RWPE2 (cell line): ENCODE data around the gene LAMA3.

Experiments used
- ATAC-seq: fragments of 200-7000 bp; cut with Tn5 transposase; 3 replicates; pipeline ENCODE4 v1.9.1; 2021; ENCODE audit warnings: low read depth
- DNase-seq: peaks from one replicate; pipeline ENCODE4 v3.0.0-alpha.2; 2020; ENCODE audit warnings: low spot score
- H3K27ac ChIP-seq: fragments of 450-650 bp; 2 replicates; pipeline ENCODE4 v1.5.1; 2017; ENCODE audit warnings: mild to moderate bottlenecking; ENCODE audit not compliant: poor library complexity, severe bottlenecking
- H3K27me3 ChIP-seq: fragments of 250-450 bp; sonication (Bioruptor Pico); 2 replicates; pipeline ENCODE4 v1.5.1; 2021; ENCODE audit warnings: mild to moderate bottlenecking, moderate library complexity; ENCODE audit not compliant: insufficient read depth, poor library complexity, severe bottlenecking
- H3K36me3 ChIP-seq: fragments of 250-450 bp; sonication (Bioruptor Pico); 2 replicates; pipeline ENCODE4 v1.5.1; 2020; ENCODE audit warnings: low read depth, mild to moderate bottlenecking, moderate library complexity
- H3K4me1 ChIP-seq: fragments of 250-450 bp; sonication (Bioruptor Pico); 2 replicates; pipeline ENCODE4 v1.5.1; 2021; ENCODE audit warnings: mild to moderate bottlenecking, moderate library complexity; ENCODE audit not compliant: insufficient read depth, poor library complexity, severe bottlenecking
- H3K4me3 ChIP-seq: fragments of 250-450 bp; sonication (Bioruptor Pico); 2 replicates; pipeline ENCODE4 v1.5.1; 2021; ENCODE audit warnings: mild to moderate bottlenecking, moderate library complexity; ENCODE audit not compliant: severe bottlenecking
- H3K9me3 ChIP-seq: fragments of 250-450 bp; sonication (Bioruptor Pico); 2 replicates; pipeline ENCODE4 v1.5.1; 2021; ENCODE audit warnings: mild to moderate bottlenecking, moderate library complexity; ENCODE audit not compliant: severe bottlenecking
- TF ChIP-seq, protein P1 (sequence below): fragments of 450-650 bp; IDR thresholded peaks from one replicate; pipeline ENCODE4 v1.5.1; 2017; ENCODE audit warnings: mild to moderate bottlenecking, moderate library complexity; ENCODE audit not compliant: poor library complexity, severe bottlenecking

The LAMA3 gene

DNA sequence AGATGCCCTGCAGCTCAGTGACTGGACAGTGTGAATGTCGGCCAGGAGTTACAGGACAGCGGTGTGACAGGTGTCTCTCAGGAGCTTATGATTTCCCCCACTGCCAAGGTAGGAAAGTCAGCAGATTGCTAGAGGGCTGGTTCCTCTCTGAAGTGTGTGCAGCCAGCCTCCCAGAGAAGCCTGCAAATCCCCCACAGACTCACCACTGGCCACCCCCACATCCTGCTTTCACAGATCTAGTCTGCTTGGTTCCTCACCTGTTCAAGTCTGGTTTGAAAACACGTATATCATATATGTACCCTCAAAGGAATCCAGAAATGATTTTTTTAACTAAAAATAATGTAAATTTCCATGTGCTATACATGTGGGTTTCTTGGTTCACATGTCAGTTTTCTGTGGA lies 121.1 kb downstream of the LAMA3 start:
- TF ChIP-seq, protein P1, sequence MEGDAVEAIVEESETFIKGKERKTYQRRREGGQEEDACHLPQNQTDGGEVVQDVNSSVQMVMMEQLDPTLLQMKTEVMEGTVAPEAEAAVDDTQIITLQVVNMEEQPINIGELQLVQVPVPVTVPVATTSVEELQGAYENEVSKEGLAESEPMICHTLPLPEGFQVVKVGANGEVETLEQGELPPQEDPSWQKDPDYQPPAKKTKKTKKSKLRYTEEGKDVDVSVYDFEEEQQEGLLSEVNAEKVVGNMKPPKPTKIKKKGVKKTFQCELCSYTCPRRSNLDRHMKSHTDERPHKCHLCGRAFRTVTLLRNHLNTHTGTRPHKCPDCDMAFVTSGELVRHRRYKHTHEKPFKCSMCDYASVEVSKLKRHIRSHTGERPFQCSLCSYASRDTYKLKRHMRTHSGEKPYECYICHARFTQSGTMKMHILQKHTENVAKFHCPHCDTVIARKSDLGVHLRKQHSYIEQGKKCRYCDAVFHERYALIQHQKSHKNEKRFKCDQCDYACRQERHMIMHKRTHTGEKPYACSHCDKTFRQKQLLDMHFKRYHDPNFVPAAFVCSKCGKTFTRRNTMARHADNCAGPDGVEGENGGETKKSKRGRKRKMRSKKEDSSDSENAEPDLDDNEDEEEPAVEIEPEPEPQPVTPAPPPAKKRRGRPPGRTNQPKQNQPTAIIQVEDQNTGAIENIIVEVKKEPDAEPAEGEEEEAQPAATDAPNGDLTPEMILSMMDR: no peak
- no peak overlapping the region for H3K4me3 ChIP-seq
- DNase-seq (no peak), ATAC-seq (no peak)
- H3K4me1 ChIP-seq: no peaks in the 10 kb centered on the region
- no peaks in the 10 kb centered on the region for H3K9me3 ChIP-seq
- H3K36me3 ChIP-seq: peaks cover 29% of the 10 kb centered on the region
- no peaks in the 10 kb centered on the region for H3K27me3 ChIP-seq
- no peak overlapping the region for H3K27ac ChIP-seq

DNA sequence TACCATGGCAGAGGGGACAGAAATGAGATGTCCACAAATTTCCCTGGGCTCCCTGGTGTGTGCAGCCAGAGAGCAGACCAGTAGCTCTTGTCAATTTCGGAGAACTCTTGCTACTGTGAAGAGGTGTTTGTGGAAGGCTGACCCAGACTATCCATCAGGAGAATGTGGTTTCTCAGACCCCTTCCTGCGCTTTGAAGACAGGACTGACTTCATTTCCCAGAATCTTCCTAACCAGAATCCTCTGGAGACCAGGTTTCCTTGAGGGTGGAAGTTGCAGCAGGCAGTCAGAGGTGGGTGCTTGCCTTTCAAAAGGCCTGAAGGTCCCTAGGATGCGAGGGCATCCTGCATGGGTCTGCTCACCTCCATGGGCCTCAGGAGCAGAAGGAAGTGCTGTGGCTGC lies 121.9 kb downstream of the LAMA3 start:
- H3K4me3 ChIP-seq: no peak overlapping the region
- ATAC-seq (no peak), DNase-seq (no peak)
- H3K27ac ChIP-seq: no peak overlapping the region
- no peaks in the 10 kb centered on the region for H3K27me3 ChIP-seq
- TF ChIP-seq, protein P1: no peak
- H3K36me3 ChIP-seq: peaks cover 31% of the 10 kb centered on the region
- H3K4me1 ChIP-seq: no peaks in the 10 kb centered on the region
- H3K9me3 ChIP-seq: no peaks in the 10 kb centered on the region

DNA sequence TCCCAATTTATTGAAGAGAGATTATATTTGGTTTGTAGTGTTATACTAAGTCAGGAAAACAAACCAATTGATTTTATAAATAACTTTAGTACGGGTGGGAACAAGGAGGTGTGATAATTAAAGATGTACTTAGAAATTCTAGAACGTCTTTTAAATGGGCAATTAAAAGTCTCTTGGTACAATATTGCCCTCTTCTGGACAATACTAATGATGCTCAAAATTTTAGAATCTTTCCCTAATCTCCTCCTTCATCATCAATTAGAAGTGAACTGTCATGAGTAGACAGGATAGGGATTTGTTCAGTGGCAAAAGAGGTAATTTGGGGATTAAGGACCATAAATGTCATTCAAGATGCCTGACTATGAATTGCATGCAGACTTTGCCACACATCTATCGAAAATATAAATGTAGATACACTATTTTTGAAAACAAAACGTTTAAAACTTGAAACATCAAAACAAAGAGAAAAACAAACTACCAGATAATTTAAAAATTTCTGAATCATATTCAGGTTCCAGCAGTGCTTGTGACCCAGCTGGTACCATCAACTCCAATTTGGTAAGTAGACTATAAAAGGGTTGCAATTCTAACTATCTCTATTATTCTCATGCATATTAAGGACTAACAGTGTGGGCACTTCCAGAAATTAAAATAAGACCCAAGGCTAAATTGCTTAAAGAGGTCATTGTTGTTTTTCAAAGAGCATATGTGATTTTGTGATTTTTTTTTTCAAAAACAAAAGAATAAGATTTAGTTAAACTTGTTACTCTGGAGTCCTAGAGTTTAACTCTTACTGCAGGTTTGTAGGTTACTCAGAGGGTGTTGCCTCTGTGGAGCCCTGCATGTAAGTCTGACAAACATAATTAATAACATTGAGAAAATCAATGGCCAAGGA lies 123.5 kb downstream of the LAMA3 start:
- no peak for DNase-seq
- Histone ChIP-seq H3K27me3 (no peaks in the 10 kb centered on the region), H3K36me3 (peaks cover 25% of the 10 kb centered on the region), H3K27ac (no peak overlapping the region), H3K4me3 (no peak overlapping the region), H3K9me3 (no peaks in the 10 kb centered on the region), H3K4me1 (no peaks in the 10 kb centered on the region)
- no peak for ATAC-seq
- TF ChIP-seq, protein P1: peak; percentile 86

DNA sequence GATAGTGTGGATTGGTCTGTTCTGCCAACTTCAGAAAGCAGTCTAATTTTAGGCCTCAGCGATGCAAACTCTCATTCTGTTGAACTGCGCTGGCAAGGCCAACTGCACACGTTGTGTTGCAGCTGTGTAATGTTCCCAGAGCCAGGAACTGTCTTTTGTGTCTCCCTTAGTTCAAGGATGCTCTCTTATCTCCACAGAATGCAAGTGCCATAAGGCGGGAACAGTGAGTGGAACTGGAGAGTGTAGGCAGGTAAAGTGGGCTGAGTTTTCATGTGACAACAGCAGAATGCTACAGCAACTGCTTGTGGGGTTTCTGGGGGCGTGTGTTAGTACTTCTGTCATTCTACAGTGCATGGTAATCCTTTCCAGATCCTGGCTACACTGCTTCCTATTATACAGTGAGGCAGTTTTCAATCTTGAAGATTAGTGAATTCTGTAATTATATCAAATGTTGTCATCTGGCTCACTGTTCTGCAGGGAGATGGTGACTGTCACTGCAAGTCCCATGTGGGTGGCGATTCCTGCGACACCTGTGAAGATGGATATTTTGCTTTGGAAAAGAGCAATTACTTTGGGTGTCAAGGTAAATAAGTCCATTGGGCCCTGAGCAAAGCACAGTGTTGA lies 125.8 kb downstream of the LAMA3 start:
- Histone ChIP-seq H3K27ac (no peak overlapping the region), H3K27me3 (no peaks in the 10 kb centered on the region), H3K36me3 (peaks cover 25% of the 10 kb centered on the region), H3K9me3 (no peaks in the 10 kb centered on the region), H3K4me1 (no peaks in the 10 kb centered on the region), H3K4me3 (no peak overlapping the region)
- TF ChIP-seq, protein P1: no peak
- no peak for DNase-seq
- no peak for ATAC-seq

DNA sequence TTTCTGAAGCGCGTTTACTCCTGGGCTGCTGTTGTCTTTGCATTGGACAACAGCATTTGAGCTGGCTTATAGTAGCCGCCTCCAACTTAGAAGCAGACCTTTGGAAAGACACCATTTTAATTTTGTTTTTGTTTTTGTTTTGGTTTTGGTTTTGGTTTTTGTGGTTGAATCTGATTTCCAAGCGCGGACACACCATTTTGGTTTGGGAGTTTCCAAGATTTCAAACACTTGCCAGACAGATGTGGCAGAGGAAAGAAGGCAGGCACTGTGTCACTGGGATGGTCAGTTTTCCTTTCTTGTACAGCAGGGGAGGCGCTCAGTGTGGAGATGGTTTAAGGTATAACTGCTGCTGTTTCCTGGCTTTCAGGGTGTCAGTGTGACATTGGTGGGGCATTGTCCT lies 126.8 kb downstream of the LAMA3 start:
- Histone ChIP-seq H3K9me3 (no peaks in the 10 kb centered on the region), H3K4me1 (no peaks in the 10 kb centered on the region), H3K36me3 (peaks cover 25% of the 10 kb centered on the region), H3K4me3 (no peak overlapping the region), H3K27ac (no peak overlapping the region), H3K27me3 (no peaks in the 10 kb centered on the region)
- DNase-seq (no peak), ATAC-seq (no peak)
- TF ChIP-seq, protein P1: no peak
